ENCODE measurements around the gene DNAH9.

Gene DNAH9

GRCh38 chr17:11852912-11853311 lies 254.6 kb downstream of the DNAH9 start:
- DNase-seq: no peak

DNA sequence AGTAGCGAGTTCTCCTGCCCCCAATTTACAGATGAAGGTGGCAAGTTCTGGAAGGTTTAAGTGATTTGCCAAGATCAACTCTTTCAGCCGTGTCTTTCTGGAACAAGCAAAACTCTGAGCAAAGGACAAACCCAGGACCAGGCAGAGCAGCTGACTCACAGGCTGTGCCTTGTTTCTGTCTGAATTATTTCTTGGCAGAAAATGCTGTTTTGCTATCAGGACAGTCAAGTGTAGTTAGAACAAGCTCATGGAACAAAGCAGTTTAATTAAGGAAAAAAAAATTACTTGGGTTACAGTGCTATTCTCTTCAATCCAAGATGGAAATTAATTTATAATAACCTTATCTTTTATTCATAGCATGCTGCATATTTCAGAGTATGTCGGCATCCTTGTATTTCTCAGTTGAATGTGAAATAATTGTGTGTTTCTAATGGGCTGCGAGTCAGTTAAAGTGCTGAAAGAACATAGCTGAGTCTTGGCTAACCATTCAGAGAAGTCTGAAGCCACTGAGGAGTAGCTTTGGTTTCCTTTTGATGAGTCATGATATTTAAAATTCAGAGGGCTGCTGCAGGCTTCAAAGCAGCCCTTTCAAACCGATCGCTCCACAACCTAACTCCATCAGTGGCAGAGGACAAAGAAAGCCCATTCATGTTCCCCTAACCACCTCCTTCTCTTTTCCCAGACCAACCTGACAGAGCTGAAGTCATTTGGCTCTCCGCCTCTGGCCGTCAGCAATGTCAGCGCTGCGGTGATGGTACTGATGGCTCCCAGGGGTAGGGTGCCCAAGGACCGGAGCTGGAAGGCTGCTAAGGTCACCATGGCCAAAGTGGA lies 255.3 kb downstream of the DNAH9 start:
- DNase-seq: no peak

- no peak for DNase-seq
These were observed 257.0 kb downstream of the DNAH9 start for GRCh38 chr17:11855306-11855705.

- no peak for DNase-seq
These were observed 258.7 kb downstream of the DNAH9 start for GRCh38 chr17:11857006-11857405.

DNA sequence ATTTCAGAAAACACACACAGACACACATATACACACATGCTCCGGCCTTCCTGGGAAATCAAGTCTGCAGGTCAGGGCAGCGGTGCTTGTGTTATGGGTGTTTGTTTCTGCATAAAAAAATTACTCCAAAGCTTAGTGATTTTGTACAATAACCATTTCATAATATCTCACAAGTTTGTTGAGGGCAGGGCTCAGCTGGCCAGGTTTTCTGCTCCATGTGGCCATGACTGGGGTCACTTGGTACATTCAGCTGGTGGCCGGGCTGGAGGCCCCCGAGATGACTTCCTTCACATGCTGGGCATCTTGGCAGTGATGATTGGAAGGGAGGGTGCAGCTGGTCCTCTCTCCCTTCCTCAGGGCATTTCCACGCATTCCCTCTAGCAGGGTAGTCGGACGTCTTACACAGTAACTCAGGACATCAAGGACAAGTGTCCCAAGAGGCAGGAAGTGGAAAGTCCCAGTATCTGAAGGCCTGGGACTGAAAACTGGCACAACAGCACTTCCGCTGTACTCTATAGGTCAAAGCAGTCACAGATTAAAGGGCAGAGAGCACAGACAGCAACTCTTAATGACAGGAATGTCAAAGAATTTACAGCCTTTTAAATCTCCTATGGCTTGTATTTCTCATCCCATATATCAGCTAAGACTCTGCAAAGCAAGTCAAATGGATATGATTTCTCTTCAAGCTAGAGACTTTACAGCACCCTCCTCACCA lies 271.6 kb downstream of the DNAH9 start:
- no peak for DNase-seq

DNA sequence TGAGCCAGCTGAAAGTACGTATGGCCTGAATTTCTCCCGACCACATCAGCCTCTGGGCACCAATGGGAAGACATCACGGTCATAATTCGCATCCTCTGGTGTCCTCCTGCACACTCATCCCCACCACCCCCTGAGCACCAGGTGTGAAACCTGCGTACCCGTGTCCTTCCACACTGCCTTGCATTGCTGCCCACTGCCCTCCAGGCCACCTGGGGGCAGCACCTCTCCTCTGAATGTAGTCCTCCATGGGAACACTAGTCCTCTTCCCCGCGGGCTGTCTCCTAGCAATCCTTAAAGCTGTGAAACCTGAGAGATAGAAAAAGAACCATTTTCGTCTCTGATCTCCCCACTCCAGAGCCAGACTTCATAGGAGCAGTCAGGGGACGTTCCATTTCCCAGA lies 273.5 kb downstream of the DNAH9 start:
- no peak for DNase-seq

DNA sequence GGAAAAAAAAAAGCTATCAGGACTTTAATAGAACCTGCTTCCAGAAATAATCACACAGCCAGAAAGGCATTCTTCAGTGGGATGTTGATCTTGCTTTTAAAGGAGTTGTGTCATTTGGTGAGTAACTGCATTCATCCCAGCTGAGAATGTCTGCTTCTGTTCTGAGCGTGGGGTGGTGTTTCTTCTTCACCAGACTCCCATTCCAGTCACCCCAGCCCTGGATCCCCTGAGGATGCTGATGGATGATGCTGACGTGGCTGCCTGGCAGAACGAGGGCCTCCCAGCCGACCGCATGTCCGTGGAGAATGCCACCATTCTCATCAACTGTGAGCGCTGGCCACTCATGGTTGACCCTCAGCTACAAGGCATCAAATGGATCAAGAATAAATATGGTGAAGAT lies 276.5 kb downstream of the DNAH9 start:
- DNase-seq: no peak

- DNase-seq: peak; percentile 1
These were observed 282.4 kb downstream of the DNAH9 start for GRCh38 chr17:11880714-11881113.

DNA sequence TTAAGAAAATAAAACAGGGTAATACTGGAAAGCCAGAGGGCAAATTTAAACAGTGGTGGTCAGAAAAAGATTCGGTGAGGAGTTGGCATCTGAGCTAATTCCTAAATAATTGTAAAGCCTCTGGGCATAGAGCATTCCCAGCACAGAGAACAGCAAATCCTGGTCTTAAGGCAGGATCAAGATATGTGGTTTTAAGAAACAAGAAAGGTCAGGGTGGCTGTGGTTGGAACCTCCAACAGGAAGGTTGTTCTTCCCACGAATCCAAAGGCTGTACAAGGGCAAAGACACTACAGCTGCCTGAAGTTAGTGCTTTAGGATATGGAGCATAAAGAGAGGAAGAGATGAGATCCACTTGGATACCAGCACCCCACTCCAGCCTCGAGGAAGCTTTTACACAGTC lies 284.4 kb downstream of the DNAH9 start:
- DNase-seq: no peak

GRCh38 chr17:11885051-11885450 lies 286.8 kb downstream of the DNAH9 start:
- no peak for DNase-seq

DNA sequence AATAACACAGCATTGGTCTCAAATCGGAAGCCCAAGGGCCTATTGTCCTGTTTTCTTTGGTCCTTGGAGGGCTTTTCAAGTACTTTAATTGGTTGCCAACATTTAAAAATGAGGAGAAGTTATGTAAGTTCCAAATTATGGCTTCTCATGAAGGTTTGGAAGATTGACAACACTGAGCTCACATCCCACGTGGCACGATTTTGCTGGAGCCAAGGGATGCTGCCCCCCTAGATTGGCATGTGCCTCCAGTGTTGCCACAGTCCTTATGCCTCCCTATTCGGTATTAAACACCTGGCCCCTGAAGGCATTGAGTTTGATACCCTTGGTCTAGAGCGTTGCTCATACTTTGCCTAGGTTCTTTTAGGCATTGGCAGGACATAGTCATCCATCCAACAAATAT lies 291.0 kb downstream of the DNAH9 start:
- no peak for DNase-seq

DNA sequence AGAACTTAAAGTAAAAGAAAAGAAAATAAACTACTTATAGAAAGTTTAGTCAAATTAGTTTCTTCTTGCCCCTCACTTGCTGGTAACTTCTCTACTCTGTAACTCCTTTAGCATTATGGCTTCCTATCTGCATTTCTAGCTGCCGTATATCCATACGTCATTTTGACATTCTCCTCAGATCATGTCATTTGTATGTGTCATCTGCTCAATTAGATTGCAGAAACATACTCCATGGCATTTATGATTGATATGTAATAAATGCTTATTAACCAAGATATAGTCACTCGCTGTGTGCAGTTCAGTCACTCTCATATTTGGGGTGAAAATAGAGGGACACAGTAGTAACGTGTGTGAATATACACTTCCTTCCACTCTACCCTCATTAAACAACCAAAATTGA lies 295.6 kb downstream of the DNAH9 start:
- DNase-seq: no peak

DNA sequence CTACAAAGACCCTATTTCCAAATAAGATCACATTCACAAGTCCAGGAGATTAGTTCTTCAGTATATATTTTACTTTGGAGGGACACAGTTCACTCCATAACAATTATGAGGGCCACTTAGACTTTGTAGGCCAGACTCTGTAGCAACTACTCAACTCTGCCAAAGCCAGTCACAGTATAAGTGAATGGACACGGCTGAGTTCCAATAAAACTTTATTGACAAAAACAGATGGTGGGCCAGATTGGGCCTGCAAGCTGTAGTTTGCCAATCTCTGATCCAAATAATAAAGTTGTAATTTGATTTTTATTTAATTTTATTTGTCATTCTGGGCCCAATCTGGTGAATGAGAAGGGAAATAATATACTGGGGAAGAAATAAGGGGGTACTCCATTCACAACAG lies 297.9 kb downstream of the DNAH9 start:
- DNase-seq: no peak

- no peak for DNase-seq
These were observed 300.4 kb downstream of the DNAH9 start for GRCh38 chr17:11898526-11899235.

GRCh38 chr17:11899537-11899942 lies 301.3 kb downstream of the DNAH9 start:
- DNase-seq: no peak

- no peak for DNase-seq
These were observed 301.8 kb downstream of the DNAH9 start for GRCh38 chr17:11900041-11900476.

- DNase-seq: no peak
These were observed 302.4 kb downstream of the DNAH9 start for GRCh38 chr17:11900655-11901054.

DNA sequence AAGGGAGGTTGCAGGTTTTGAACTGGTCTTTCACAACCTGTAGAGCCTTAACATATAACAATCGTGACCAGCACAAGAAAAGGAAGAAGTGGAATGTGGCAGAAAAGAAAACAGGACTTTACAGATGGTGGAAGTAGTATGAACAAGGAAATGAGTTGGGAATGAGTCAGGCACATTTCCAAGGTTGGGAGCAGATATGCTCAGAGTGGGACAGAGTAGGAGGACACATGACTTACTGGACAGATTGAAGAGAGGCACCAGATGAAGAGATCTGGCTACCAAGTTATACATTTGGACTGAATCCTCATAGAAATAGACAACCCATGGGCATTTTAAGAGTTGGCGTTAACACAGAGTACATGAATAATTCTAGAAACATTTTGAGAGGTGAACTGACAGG lies 303.7 kb downstream of the DNAH9 start:
- no peak for DNase-seq

- DNase-seq: no peak
These were observed 310.5 kb downstream of the DNAH9 start for GRCh38 chr17:11908711-11909146.

GRCh38 chr17:11909348-11909747 lies 311.1 kb downstream of the DNAH9 start:
- DNase-seq: no peak

DNA sequence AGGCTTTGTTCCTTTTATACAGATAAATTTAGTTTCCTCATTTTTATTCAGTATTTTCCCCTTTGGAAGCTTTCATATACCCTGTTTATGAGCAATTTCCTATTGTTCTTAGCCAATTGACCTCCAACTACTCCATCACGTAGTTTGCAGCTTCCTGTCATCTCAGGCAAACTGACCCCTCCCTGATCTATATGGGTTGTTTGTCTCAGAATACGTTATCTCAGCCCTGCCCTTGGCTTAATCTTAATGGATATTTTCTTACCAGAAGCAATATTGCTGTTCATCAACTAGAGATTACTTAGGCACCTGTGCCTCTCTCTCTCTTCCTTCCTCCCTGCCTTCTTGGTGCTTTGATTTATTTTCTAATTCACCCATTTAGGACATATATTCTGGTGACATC lies 317.8 kb downstream of the DNAH9 start:
- no peak for DNase-seq

DNA sequence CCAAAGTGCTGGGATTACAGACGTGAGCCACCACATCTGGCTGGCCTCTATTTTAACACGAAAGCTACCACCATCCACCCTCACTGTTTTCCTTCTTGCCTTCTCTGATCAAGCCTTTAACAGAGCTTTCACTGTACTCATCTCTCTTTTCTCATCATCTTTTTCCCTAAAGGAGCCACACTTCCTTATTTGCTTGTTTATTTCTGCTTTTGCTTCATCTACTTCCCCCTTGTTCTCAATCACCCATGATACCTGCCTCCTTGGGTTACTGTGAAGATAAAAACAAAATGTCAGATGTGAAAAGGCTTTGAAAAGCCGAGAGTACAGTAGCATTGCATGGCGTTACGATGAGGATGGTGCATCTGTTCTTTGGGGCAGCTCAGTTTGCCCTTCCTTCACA lies 319.1 kb downstream of the DNAH9 start:
- DNase-seq: no peak

- DNase-seq: no peak
These were observed 323.0 kb downstream of the DNAH9 start for GRCh38 chr17:11921296-11921695.

- no peak for DNase-seq
These were observed 324.4 kb downstream of the DNAH9 start for GRCh38 chr17:11922638-11923037.

Measured in NCI-H748 treated with DMSO at 0.1 percent for 48 hours (cell line).